CD4-positive, CD25-positive, alpha-beta regulatory T cell (primary cell): ENCODE data around the gene L1CAM. TPM values are rescaled to one million over a fixed set of nuclear protein-coding genes. Genes with fewer than 3 reads are reported as not detected.

ENCODE experiments used
- ATAC-seq, 2 donors: fragments of 150-1000 bp; cut with Tn5 transposase; one replicate each; pipeline ENCODE4 v1.10.0; 2021; ENCODE audit warnings: low read depth in 2 of 2, moderate number of reproducible peaks in 2 of 2, moderate library complexity in 1 of 2
- DNase-seq, 3 donors: peaks; one replicate each; pipeline versions ENCODE4 v3.0.0 to v3.0.0-alpha.2; 2012 to 2022; ENCODE audit warnings: mixed read lengths in 1 of 3
- H3K27ac ChIP-seq: one replicate; pipeline ENCODE4 v1.7.0; 2013; ENCODE audit warnings: mild to moderate bottlenecking, low read length; ENCODE audit not compliant: insufficient read depth, poor library complexity, severe bottlenecking
- H3K27me3 ChIP-seq: one replicate; pipeline ENCODE4 v1.7.0; 2013; ENCODE audit warnings: low read length; ENCODE audit not compliant: control insufficient read depth, insufficient read depth
- H3K36me3 ChIP-seq: one replicate; pipeline ENCODE4 v1.7.0; 2013; ENCODE audit warnings: mild to moderate bottlenecking, low read length, moderate library complexity; ENCODE audit not compliant: control insufficient read depth, insufficient read depth
- H3K4me1 ChIP-seq: 2 replicates; pipeline ENCODE4 v1.7.0; 2013; ENCODE audit warnings: mild to moderate bottlenecking, low read length; ENCODE audit not compliant: insufficient read depth, control insufficient read depth, poor library complexity, severe bottlenecking
- H3K4me3 ChIP-seq: one replicate; pipeline ENCODE4 v1.7.0; 2013; ENCODE audit warnings: low read depth, mild to moderate bottlenecking, low read length, moderate library complexity
- H3K9me3 ChIP-seq, 2 experiments: 1 replicate in 1 of 2; 2 replicates in 1 of 2; pipeline ENCODE4 v1.7.0; 2013; ENCODE audit warnings: low read length in 2 of 2, mild to moderate bottlenecking in 1 of 2, moderate library complexity in 1 of 2; ENCODE audit not compliant: control insufficient read depth in 2 of 2
- H3K27ac Mint-ChIP-seq, 3 donors: one replicate each; pipeline ENCODE4 v1.8.0; 2020 to 2022; ENCODE audit warnings: mild to moderate bottlenecking in 3 of 3, mixed read lengths in 3 of 3, moderate library complexity in 2 of 3
- H3K27me3 Mint-ChIP-seq: one replicate; pipeline ENCODE4 v1.8.0; 2022; ENCODE audit warnings: mild to moderate bottlenecking, mixed read lengths
- H3K36me3 Mint-ChIP-seq: one replicate; pipeline ENCODE4 v1.8.0; 2020; ENCODE audit warnings: mixed read lengths
- H3K4me1 Mint-ChIP-seq, 4 donors: one replicate each; pipeline ENCODE4 v1.8.0; 2020 to 2022; ENCODE audit warnings: mixed read lengths in 4 of 4, mild to moderate bottlenecking in 1 of 4
- H3K4me3 Mint-ChIP-seq, 4 donors: one replicate each; pipeline ENCODE4 v1.8.0; 2020 to 2022; ENCODE audit warnings: mild to moderate bottlenecking in 4 of 4, mixed read lengths in 4 of 4, moderate library complexity in 3 of 4
- H3K9me3 Mint-ChIP-seq, 7 donors: one replicate each; pipeline ENCODE4 v1.8.0; 2020 to 2022; ENCODE audit warnings: mixed read lengths in 7 of 7, mild to moderate bottlenecking in 3 of 7, moderate library complexity in 2 of 7
- polyA plus RNA-seq, 4 donors: library from polyadenylated mRNA; unstranded; fragments of 300-500 nt; fragmentation: Illumina TruSeq; gene quantifications; one replicate each; pipeline ENCODE4 v1.2.3, GENCODE V29; 2021
- total RNA-seq: library from RNA; stranded (reverse); gene quantifications from one replicate; pipeline ENCODE4 v1.2.3, GENCODE V29; 2022

Gene L1CAM
- total and polyA plus RNA-seq, 5 donors from 2014 or later = 0.67 to 2.1 TPM; not detected in 3

DNA sequence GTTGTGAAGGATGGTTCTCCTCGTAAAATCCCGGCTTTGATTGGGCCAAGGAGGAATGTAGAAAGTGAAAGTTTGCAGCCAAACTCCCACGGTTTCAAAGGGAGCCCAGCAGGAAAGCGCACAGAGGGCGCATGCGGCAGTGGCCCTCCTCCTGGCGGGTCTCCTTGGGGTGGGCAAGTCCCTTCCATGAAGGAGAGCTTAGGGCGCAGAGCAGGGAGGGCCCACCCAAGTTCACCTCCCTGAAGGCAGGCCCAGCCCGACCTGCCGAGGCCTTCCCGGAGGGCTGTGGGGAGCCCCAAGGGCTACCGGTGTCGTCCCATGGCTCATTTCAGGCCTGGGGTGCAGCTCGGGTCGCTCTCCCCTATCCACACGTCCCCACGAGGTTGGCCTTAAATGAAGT, 57.7 kb downstream of the L1CAM start:
- Histone ChIP-seq H3K27ac (no peak overlapping the region), H3K27me3 (peaks cover 6% of the 10 kb centered on the region), H3K4me3 (no peak overlapping the region), H3K36me3 (no peaks in the 10 kb centered on the region), H3K4me1 (peaks cover 7% of the 10 kb centered on the region), H3K9me3 (no peaks in the 10 kb centered on the region)
- DNase-seq = no peak
- Mint-ChIP-seq H3K27me3 (peaks cover 46% of the 10 kb centered on the region), H3K9me3 (peaks cover 0 to 4% (median 0%) of the 10 kb centered on the region in 7 donors), H3K4me3 (no peak overlapping the region), H3K36me3 (no peaks in the 10 kb centered on the region), H3K27ac (no peak overlapping the region), H3K4me1 (peaks cover 0 to 8% (median 5%) of the 10 kb centered on the region in 4 donors)
- ATAC-seq = no peak

DNA sequence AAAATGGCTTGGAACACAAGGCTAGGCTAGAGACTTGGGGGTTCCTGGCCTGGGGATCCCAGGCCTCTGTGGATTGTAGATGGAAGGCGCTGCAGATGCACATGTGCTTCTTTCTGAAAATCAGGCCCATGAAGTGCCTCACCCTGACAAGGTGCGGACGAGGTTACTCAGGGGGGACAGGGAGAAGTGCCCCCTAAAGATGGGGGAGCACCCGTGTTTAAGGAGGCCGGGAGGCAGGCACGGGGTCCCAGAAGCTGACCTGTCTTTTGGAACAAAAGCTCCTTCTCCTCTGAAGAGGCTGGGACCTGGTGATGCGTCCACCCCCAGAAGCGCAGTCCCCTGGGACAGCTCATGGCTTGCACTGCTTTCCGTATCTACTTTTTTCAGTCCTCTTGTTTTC, 58.1 kb downstream of the L1CAM start:
- peaks cover 7% of the 10 kb centered on the region for H3K4me1 ChIP-seq
- H3K27ac ChIP-seq = no peak overlapping the region
- Mint-ChIP-seq H3K27me3 (peaks cover 42% of the 10 kb centered on the region), H3K4me1 (peaks cover 0 to 8% (median 5%) of the 10 kb centered on the region in 4 donors), H3K36me3 (no peaks in the 10 kb centered on the region), H3K9me3 (peaks cover 0 to 4% (median 0%) of the 10 kb centered on the region in 7 donors), H3K27ac (no peak overlapping the region), H3K4me3 (no peak overlapping the region)
- DNase-seq (no peak), ATAC-seq (no peak)
- H3K9me3 ChIP-seq = no peaks in the 10 kb centered on the region
- peaks cover 6% of the 10 kb centered on the region for H3K27me3 ChIP-seq
- H3K4me3 ChIP-seq = no peak overlapping the region
- H3K36me3 ChIP-seq = no peaks in the 10 kb centered on the region

DNA sequence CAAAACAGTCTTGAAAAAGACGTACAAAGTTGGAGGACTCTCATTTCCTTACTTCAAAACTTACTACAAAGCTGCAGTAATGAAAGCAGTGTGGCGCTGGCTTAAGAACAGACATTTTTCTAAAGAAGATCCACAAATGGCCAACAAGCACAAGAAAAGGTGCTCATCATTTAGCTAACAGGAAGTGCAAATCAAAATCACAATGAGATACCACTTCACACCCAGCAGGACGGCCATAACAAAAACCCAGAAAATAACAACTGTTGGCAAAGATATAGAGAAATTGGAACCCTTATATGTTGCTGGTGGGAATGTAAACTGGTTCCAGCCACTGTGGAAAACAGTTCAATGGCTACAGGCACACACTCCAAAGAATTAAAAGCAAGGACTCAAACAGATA, 59.0 kb downstream of the L1CAM start:
- ATAC-seq (no peak), DNase-seq (no peak)
- Mint-ChIP-seq H3K27ac (peak overlapping the region in 2 of 3 donors; percentile 47 to 72), H3K27me3 (peaks cover 45% of the 10 kb centered on the region), H3K4me1 (peaks cover 0 to 16% (median 5%) of the 10 kb centered on the region in 4 donors), H3K4me3 (no peak overlapping the region), H3K36me3 (no peaks in the 10 kb centered on the region), H3K9me3 (peaks cover 0 to 4% (median 0%) of the 10 kb centered on the region in 7 donors)
- peaks cover 6% of the 10 kb centered on the region for H3K27me3 ChIP-seq
- H3K4me1 ChIP-seq = peaks cover 11% of the 10 kb centered on the region
- H3K36me3 ChIP-seq = no peaks in the 10 kb centered on the region
- H3K27ac ChIP-seq = no peak overlapping the region
- H3K4me3 ChIP-seq = no peak overlapping the region
- no peaks in the 10 kb centered on the region for H3K9me3 ChIP-seq

DNA sequence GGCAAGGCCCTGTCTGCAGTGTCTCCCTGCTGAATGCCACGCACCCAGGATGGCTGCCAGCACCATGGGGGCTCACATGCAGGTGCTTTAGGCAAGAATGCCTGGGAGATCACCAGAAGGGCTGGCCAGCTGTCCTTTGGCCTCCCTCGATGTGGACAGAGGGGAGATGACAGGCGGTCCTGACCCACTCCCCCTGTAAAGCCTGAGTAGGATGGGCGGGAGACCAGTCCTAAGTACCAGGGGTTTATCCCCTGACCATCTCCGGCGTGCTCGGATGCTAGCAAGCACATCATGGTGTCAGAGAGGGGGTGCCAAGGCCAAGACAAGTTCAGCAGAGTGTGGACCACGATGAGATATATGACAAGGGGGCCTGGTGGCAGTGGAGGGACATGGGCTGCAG, 60.9 kb downstream of the L1CAM start:
- H3K27ac ChIP-seq = no peak overlapping the region
- Mint-ChIP-seq H3K4me3 (no peak overlapping the region), H3K4me1 (peaks cover 0 to 27% (median 5%) of the 10 kb centered on the region in 4 donors)

DNA sequence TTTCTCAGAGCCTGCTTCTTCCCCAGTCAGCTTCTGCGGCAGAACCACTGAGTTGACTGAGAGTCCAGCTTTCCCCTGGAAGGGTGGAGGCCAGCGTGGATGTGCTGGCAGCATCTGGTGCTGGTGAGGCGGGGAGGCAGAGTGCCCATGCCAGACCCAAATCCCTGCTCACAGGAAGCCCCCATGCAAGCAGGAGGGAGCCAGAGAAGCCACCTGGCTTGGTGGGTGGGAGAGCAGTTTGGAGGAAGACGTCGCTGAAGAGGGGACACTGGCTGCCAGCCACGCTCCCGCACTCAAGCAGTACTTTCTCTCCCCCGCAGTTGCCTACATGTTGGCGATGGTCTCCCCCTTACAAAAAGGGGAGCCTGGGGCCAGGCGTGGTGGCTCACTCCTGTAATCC, 61.6 kb downstream of the L1CAM start:
- Histone ChIP-seq H3K27me3 (peaks cover 6% of the 10 kb centered on the region), H3K36me3 (no peaks in the 10 kb centered on the region), H3K4me3 (no peak overlapping the region), H3K27ac (no peak overlapping the region), H3K9me3 (no peaks in the 10 kb centered on the region), H3K4me1 (peaks cover 16% of the 10 kb centered on the region)
- Mint-ChIP-seq H3K4me1 (peaks cover 0 to 28% (median 7%) of the 10 kb centered on the region in 4 donors), H3K27ac (no peak overlapping the region), H3K27me3 (peaks cover 47% of the 10 kb centered on the region), H3K36me3 (no peaks in the 10 kb centered on the region), H3K9me3 (peaks cover 0 to 3% (median 0%) of the 10 kb centered on the region in 7 donors), H3K4me3 (no peak overlapping the region)
- ATAC-seq = no peak
- no peak for DNase-seq

More for the DNA sequence above, 60.9 kb downstream of the L1CAM start:
- DNase-seq (no peak), ATAC-seq (no peak)
- Mint-ChIP-seq H3K36me3 (no peaks in the 10 kb centered on the region), H3K27me3 (peaks cover 48% of the 10 kb centered on the region), H3K27ac (no peak overlapping the region), H3K9me3 (peaks cover 0 to 3% (median 0%) of the 10 kb centered on the region in 7 donors)
- H3K27me3 ChIP-seq = peaks cover 6% of the 10 kb centered on the region
- no peak overlapping the region for H3K4me3 ChIP-seq
- no peaks in the 10 kb centered on the region for H3K36me3 ChIP-seq
- H3K4me1 ChIP-seq = peaks cover 19% of the 10 kb centered on the region
- H3K9me3 ChIP-seq = no peaks in the 10 kb centered on the region

DNA sequence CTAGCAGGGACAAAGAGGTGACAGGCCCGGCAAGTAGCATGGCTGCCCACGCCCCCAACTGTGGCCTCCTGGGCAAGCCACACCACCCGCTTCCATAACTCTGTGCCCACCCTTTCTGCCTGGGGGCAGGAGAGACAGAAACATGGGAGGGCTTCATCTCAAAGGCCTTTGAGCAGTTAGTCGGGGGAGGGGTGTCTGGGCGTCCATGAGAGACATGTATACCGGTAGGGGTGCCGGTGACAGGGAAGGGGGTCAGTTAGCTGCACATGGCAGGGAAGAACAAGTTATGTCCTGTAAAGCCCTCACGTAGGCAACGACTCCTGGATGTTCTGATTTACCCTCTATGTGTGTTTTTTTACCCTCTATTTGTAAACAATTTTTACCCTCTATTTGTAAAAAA, 64.9 kb downstream of the L1CAM start:
- ATAC-seq (no peak), DNase-seq (no peak)
- no peaks in the 10 kb centered on the region for H3K9me3 Mint-ChIP-seq
- H3K27ac Mint-ChIP-seq = no peak overlapping the region
- H3K36me3 ChIP-seq = no peaks in the 10 kb centered on the region
- no peak overlapping the region for H3K4me3 ChIP-seq
- H3K27me3 ChIP-seq = peaks cover 4% of the 10 kb centered on the region
- no peak overlapping the region for H3K4me3 Mint-ChIP-seq
- peaks cover 0 to 44% (median 3%) of the 10 kb centered on the region in 4 donors for H3K4me1 Mint-ChIP-seq
- no peaks in the 10 kb centered on the region for H3K9me3 ChIP-seq
- H3K27ac ChIP-seq = no peak overlapping the region
- H3K27me3 Mint-ChIP-seq = peaks cover 27% of the 10 kb centered on the region
- peaks cover 19% of the 10 kb centered on the region for H3K4me1 ChIP-seq
- no peaks in the 10 kb centered on the region for H3K36me3 Mint-ChIP-seq

DNA sequence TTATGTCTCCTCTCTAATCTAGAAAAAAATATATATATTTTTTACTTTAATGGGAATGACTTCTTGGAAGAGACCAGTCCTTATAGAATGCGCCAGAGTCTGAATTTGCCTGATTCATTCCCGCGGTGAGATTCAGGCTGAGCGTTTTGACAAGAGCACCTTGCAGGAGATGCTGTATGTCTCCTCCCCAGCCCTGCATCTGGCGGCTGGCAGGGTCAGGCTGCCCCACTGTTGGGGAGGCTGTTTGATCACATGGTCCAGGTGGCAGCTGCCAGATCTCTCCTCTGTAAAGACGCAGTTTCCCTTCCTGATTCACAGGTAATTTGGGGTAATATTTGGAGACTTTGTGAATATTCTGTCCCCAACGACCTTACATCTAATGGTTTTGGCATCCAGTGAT, 65.4 kb downstream of the L1CAM start:
- peaks cover 19% of the 10 kb centered on the region for H3K4me1 ChIP-seq
- no peaks in the 10 kb centered on the region for H3K36me3 ChIP-seq
- Mint-ChIP-seq H3K4me3 (no peak overlapping the region), H3K36me3 (no peaks in the 10 kb centered on the region), H3K27me3 (peaks cover 27% of the 10 kb centered on the region), H3K27ac (no peak overlapping the region), H3K4me1 (peaks cover 0 to 44% (median 3%) of the 10 kb centered on the region in 4 donors), H3K9me3 (no peaks in the 10 kb centered on the region)
- DNase-seq = no peak
- no peak overlapping the region for H3K4me3 ChIP-seq
- H3K27ac ChIP-seq = no peak overlapping the region
- no peak for ATAC-seq
- no peaks in the 10 kb centered on the region for H3K9me3 ChIP-seq
- H3K27me3 ChIP-seq = peaks cover 4% of the 10 kb centered on the region

DNA sequence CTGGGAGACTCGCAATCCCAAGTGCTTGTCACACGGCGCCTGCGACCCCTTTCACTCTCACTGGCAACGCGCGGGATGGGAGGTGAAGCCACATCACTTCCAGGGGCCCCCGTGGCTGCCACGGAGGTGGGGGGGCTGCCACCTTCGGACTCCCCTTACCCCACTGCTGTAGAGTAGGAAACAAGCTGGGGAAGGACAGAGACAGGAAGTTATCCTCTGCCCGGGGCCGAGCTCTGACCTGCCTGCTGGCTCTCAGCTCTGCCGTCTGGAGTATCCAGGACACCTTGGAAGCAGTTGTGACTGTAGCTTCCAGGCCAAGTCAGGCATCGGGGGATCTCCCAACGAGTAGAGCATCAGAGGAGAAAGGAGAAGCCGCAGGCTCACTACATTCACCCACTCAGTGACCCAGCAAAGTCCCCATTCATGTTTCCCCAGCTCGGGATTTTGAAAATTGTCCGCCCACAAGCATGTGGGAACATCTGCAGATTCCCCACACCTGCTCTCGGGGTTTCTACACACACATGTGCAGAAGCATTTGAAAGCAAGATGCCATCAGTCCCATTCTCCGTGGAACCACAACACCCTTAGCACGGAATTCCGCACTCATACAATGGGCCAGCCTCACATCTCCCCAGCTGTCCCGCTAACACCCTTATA, 66.5 kb downstream of the L1CAM start:
- no peaks in the 10 kb centered on the region for H3K9me3 ChIP-seq
- H3K36me3 Mint-ChIP-seq = no peaks in the 10 kb centered on the region
- H3K4me1 ChIP-seq = peaks cover 19% of the 10 kb centered on the region
- no peak overlapping the region for H3K4me3 ChIP-seq
- H3K36me3 ChIP-seq = no peaks in the 10 kb centered on the region
- peaks cover 4% of the 10 kb centered on the region for H3K27me3 ChIP-seq
- H3K9me3 Mint-ChIP-seq = peaks cover 0 to under 1% (median 0%) of the 10 kb centered on the region in 7 donors
- peaks cover 35% of the 10 kb centered on the region for H3K27me3 Mint-ChIP-seq
- H3K4me1 Mint-ChIP-seq = peaks cover 0 to 44% (median 6%) of the 10 kb centered on the region in 4 donors
- no peak overlapping the region for H3K27ac Mint-ChIP-seq
- peak overlapping the region in 1 of 4 donors; percentile 41 for H3K4me3 Mint-ChIP-seq
- no peak for ATAC-seq
- no peak overlapping the region for H3K27ac ChIP-seq
- DNase-seq = no peak
